ENCODE measurements around the gene BRD8.

DNA sequence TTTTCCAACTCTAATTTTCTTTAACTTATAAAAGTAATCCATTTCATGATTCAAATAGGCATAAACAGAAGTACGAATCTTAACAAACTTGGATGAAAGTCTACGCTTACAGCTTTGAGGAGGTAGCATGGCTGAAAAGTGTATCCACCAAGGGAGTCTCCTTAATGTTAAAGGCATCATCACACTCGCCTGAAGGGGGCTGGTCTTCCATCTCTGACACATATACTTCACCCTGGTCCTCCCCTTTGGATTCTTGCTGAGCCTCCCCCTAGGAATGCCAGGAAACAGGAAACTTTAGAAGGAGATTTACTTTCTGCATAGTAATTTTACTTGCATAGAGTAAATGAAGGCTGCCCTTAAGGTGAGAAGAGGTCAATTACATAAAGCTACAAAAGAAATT, 28.9 kb downstream of the BRD8 start:
- TF ChIP-seq, protein P1, sequence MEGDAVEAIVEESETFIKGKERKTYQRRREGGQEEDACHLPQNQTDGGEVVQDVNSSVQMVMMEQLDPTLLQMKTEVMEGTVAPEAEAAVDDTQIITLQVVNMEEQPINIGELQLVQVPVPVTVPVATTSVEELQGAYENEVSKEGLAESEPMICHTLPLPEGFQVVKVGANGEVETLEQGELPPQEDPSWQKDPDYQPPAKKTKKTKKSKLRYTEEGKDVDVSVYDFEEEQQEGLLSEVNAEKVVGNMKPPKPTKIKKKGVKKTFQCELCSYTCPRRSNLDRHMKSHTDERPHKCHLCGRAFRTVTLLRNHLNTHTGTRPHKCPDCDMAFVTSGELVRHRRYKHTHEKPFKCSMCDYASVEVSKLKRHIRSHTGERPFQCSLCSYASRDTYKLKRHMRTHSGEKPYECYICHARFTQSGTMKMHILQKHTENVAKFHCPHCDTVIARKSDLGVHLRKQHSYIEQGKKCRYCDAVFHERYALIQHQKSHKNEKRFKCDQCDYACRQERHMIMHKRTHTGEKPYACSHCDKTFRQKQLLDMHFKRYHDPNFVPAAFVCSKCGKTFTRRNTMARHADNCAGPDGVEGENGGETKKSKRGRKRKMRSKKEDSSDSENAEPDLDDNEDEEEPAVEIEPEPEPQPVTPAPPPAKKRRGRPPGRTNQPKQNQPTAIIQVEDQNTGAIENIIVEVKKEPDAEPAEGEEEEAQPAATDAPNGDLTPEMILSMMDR (IDR thresholded peaks at IDR 0.05; ENCODE audit: poor library complexity), result no peak
- no peak for TF ChIP-seq EZH2 (IDR thresholded peaks at IDR 0.05; ENCODE audit: borderline replicate concordance)
